ENCODE results near the gene TMEM101. TPM values are rescaled to one million over a fixed set of nuclear protein-coding genes. Genes with fewer than 3 reads are reported as not detected.
A peak's percentile ranks its signal among the peaks of the same experiment; 100 is the strongest.
"Not testable (repeated sequence)": the region's sequence is repeated elsewhere in the genome, so short reads cannot be mapped to it uniquely, and the experiment has no call there.

Gene TMEM101
- total RNA-seq, 6 experiments from 2014 or later, result 6.7 to 23.6 (median 10.9) TPM

GRCh38 chr17:44038604-44039011, 23.8 kb upstream of the TMEM101 start:
- TF ChIP-seq CTCF (IDR thresholded peaks at IDR 0.05) (no peak), POLR2A (IDR thresholded peaks at IDR 0.05) (no peak)
- no peaks in the 10 kb centered on the region for H3K27me3 ChIP-seq
- no peaks in the 10 kb centered on the region for H3K9me3 ChIP-seq
- peaks cover 0 to 10% (median 0%) of the 10 kb centered on the region in 4 donors for H3K4me1 ChIP-seq
- H3K27ac ChIP-seq, result no peak overlapping the region
- WGBS (ENCODE audit: insufficient coverage, low coverage, low lambda C conversion rate, missing lambda C conversion rate), result 40% methylated on average over 3 of the region's 3 CpGs
- H3K4me3 ChIP-seq, result no peak overlapping the region
- intact Hi-C loops (cut with DNase I), result no loop called here
- peaks cover 0 to 21% (median 11%) of the 10 kb centered on the region in 4 donors for H3K36me3 ChIP-seq
- peak in 2 of 3 donors; percentile 44 to 75 for DNase-seq
- ATAC-seq, result peak; percentile 48 to 71 (median 63)

- WGBS (ENCODE audit: insufficient coverage, low coverage, low lambda C conversion rate, missing lambda C conversion rate), result 100% methylated on average over 2 of the region's 2 CpGs
- ATAC-seq (no peak), DNase-seq (no peak)
- no peak overlapping the region for H3K27ac ChIP-seq
- intact Hi-C loops (cut with DNase I), result no loop called here
- H3K36me3 ChIP-seq, result peaks cover 0 to 25% (median 14%) of the 10 kb centered on the region in 4 donors
- no peaks in the 10 kb centered on the region for H3K27me3 ChIP-seq
- TF ChIP-seq CTCF (IDR thresholded peaks at IDR 0.05) (no peak), POLR2A (IDR thresholded peaks at IDR 0.05) (no peak)
- H3K4me3 ChIP-seq, result no peak overlapping the region
- no peaks in the 10 kb centered on the region for H3K9me3 ChIP-seq
- H3K4me1 ChIP-seq, result peaks cover 0 to 10% (median 0%) of the 10 kb centered on the region in 4 donors
Measured at GRCh38 chr17:44037471-44037870, 22.7 kb upstream of the TMEM101 start.

GRCh38 chr17:44034688-44035087, 19.9 kb upstream of the TMEM101 start:
- no CpG with 5 or more reads among the region's 3 CpGs for WGBS (ENCODE audit: insufficient coverage, low coverage, low lambda C conversion rate, missing lambda C conversion rate)
- not testable (repeated sequence) for DNase-seq, H3K27me3 ChIP-seq, H3K27ac ChIP-seq, H3K4me3 ChIP-seq, H3K9me3 ChIP-seq
- peak in 1 of 4 donors; percentile 27 for ATAC-seq
- intact Hi-C loops (cut with DNase I), result loop anchor here in 1 of 2 donors (5.0 kb wide), 1 partner anchor 37 kb away; no protein-coding TSS in a partner anchor
- Histone ChIP-seq H3K4me1 (peaks cover 0 to 10% (median 0%) of the 10 kb centered on the region in 4 donors), H3K36me3 (peaks cover 0 to 26% (median 14%) of the 10 kb centered on the region in 4 donors)

GRCh38 chr17:44033861-44034408, 19.2 kb upstream of the TMEM101 start:
- no peak for DNase-seq
- Histone ChIP-seq H3K36me3 (peaks cover 0 to 26% (median 14%) of the 10 kb centered on the region in 4 donors), H3K4me3 (no peak overlapping the region), H3K27me3 (no peaks in the 10 kb centered on the region), H3K27ac (no peak overlapping the region), H3K9me3 (no peaks in the 10 kb centered on the region), H3K4me1 (peaks cover 0 to 9% (median 0%) of the 10 kb centered on the region in 4 donors)
- no peak for ATAC-seq
- TF ChIP-seq POLR2A (IDR thresholded peaks at IDR 0.05) (no peak), CTCF (IDR thresholded peaks at IDR 0.05) (no peak)
- intact Hi-C loops (cut with DNase I), result loop anchor here in 1 of 2 donors (5.0 kb wide), 1 partner anchor 37 kb away; no protein-coding TSS in a partner anchor
- WGBS (ENCODE audit: insufficient coverage, low coverage, low lambda C conversion rate, missing lambda C conversion rate), result 87% methylated on average over 3 of the region's 3 CpGs

GRCh38 chr17:44030482-44030881, 15.7 kb upstream of the TMEM101 start:
- no peaks in the 10 kb centered on the region for H3K4me1 ChIP-seq
- no peaks in the 10 kb centered on the region for H3K27me3 ChIP-seq
- H3K27ac ChIP-seq, result no peak overlapping the region
- no peak overlapping the region for H3K4me3 ChIP-seq
- WGBS (ENCODE audit: insufficient coverage, low coverage, low lambda C conversion rate, missing lambda C conversion rate), result 86% methylated on average over 3 of the region's 3 CpGs
- no peaks in the 10 kb centered on the region for H3K9me3 ChIP-seq
- intact Hi-C loops (cut with DNase I), result loop anchor here in 1 of 2 donors (5.0 kb wide), 1 partner anchor 33 kb away; no protein-coding TSS in a partner anchor
- ATAC-seq (no peak), DNase-seq (no peak)
- TF ChIP-seq CTCF (IDR thresholded peaks at IDR 0.05) (no peak), POLR2A (IDR thresholded peaks at IDR 0.05) (no peak)
- H3K36me3 ChIP-seq, result peaks cover 0 to 10% (median 3%) of the 10 kb centered on the region in 4 donors
